K562 (cell line): ENCODE data around the gene TFEB. TPM values are rescaled to one million over a fixed set of nuclear protein-coding genes. Genes with fewer than 3 reads are reported as not detected.
A peak's percentile ranks its signal among the peaks of the same experiment; 100 is the strongest.

Experiments
- ATAC-seq: fragments of 200-7000 bp; cut with Tn5 transposase; 3 replicates; pipeline ENCODE4 v1.9.1; 2020; ENCODE audit warnings: moderate library complexity
- BruUV-seq: library from RNA; stranded (reverse); fragments of 400-500 nt; replicated peaks from 2 replicates; lab custom pipeline; 2021; lab: Mats Ljungman, UMichigan
- CTCF ChIA-PET: fragments of 300-600 bp; formaldehyde crosslinking; extraction: SDS; loops from one replicate; lab custom pipeline; 2021; ENCODE audit warnings: low intra/inter-chr PET ratio; lab: Yijun Ruan, JAX
- POLR2A ChIA-PET: fragments of 300-600, 350-650 bp; sonication (Branson Sonifier 250); formaldehyde crosslinking; extraction: SDS; loops from one replicate; lab custom pipeline; 2021; ENCODE audit warnings: antibody characterized with exemption, inconsistent platforms; lab: Yijun Ruan, JAX
- DNase-seq, 4 experiments: peaks; one replicate each; pipeline versions ENCODE4 v3.0.0 to v3.0.0-alpha.2; 2011 to 2018; ENCODE audit warnings: low spot score in 3 of 4, mixed read lengths in 3 of 4; ENCODE audit errors: extremely low read depth in 1 of 4
- FAIRE-seq: peaks from 2 replicates; lab custom pipeline; 2011; peaks lifted over from hg19 to GRCh38; lab: Jason Lieb, UNC
- H2AFZ ChIP-seq: 2 replicates; pipeline ENCODE4 v1.6.0; 2011; ENCODE audit warnings: low read depth, low read length, control low read depth, inconsistent platforms
- H3K27ac ChIP-seq: fragments of 200-600 bp; 3 replicates; pipeline ENCODE4 v1.8.0; 2011; ENCODE audit warnings: low read depth, mild to moderate bottlenecking, control low read depth, inconsistent platforms, low read length, moderate library complexity, mixed read lengths; ENCODE audit errors: extremely low read depth
- H3K27me3 ChIP-seq, 2 experiments: fragments of 300-600 bp in 1 of 2; 2 replicates in 1 of 2; 3 replicates in 1 of 2; pipeline versions ENCODE4 v1.6.0 to v1.8.0; 2011; ENCODE audit warnings: inconsistent platforms in 2 of 2, low read length in 2 of 2, mild to moderate bottlenecking in 1 of 2, mixed read lengths in 1 of 2, moderate library complexity in 1 of 2; ENCODE audit not compliant: control insufficient read depth in 2 of 2, insufficient read depth in 2 of 2
- H3K36me3 ChIP-seq: fragments of 300-600 bp; 3 replicates; pipeline ENCODE4 v1.8.0; 2011; ENCODE audit warnings: mild to moderate bottlenecking, low read length, inconsistent platforms; ENCODE audit not compliant: control insufficient read depth, insufficient read depth
- H3K4me1 ChIP-seq, 2 experiments: fragments of 200-600 bp in 1 of 2; replicated peaks in 1 of 2; 2 replicates in 1 of 2; 3 replicates in 1 of 2; pipeline versions ENCODE4 v1.5.1 to v1.8.0; 2011; ENCODE audit warnings: inconsistent platforms in 2 of 2, low read length in 2 of 2, mild to moderate bottlenecking in 1 of 2, mixed read lengths in 1 of 2, moderate library complexity in 1 of 2; ENCODE audit not compliant: control insufficient read depth in 2 of 2, insufficient read depth in 2 of 2
- H3K4me2 ChIP-seq: 2 replicates; pipeline ENCODE4 v1.6.1; 2011; ENCODE audit warnings: low read length, control low read depth, inconsistent platforms, mixed read lengths; ENCODE audit not compliant: insufficient read depth
- H3K4me3 ChIP-seq: fragments of 200-600 bp; sonication (generic), shearing (Covaris generic); 2 replicates; pipeline ENCODE4 v1.5.1; 2016; ENCODE audit warnings: control low read depth, inconsistent platforms
- H3K79me2 ChIP-seq: fragments of 200-600 bp; 3 replicates; pipeline ENCODE4 v1.8.0; 2011; ENCODE audit warnings: low read length, inconsistent platforms; ENCODE audit not compliant: control insufficient read depth, insufficient read depth
- H3K9ac ChIP-seq, 2 experiments: 2 replicates each; pipeline versions ENCODE4 v1.6.0 to v1.6.1; 2011; ENCODE audit warnings: low read depth in 2 of 2, low read length in 2 of 2, control low read depth in 1 of 2, inconsistent platforms in 1 of 2, mild to moderate bottlenecking in 1 of 2, mixed read lengths in 1 of 2; ENCODE audit not compliant: insufficient read depth in 1 of 2
- H3K9me1 ChIP-seq: one replicate; pipeline ENCODE4 v1.6.0; 2011; ENCODE audit warnings: inconsistent platforms, mild to moderate bottlenecking, low read length, moderate library complexity; ENCODE audit not compliant: control insufficient read depth, insufficient read depth
- H3K9me3 ChIP-seq: replicated peaks from 2 replicates; pipeline ENCODE4 v1.5.1; 2011; ENCODE audit warnings: low read depth, low read length, inconsistent platforms; ENCODE audit not compliant: control insufficient read depth, insufficient read depth
- H4K20me1 ChIP-seq: replicated peaks from 2 replicates; pipeline ENCODE4 v1.6.1; 2011; ENCODE audit warnings: low read length, inconsistent platforms, mixed read lengths; ENCODE audit not compliant: control insufficient read depth, insufficient read depth
- BACH1 ChIP-seq: fragments of 200-800 bp; sonication (Bioruptor generic); IDR thresholded peaks from 2 replicates; pipeline ENCODE4 v1.6.1; 2016; ENCODE audit warnings: missing genetic modification characterization, missing compliant biosample characterization
- BRF1 ChIP-seq: IDR thresholded peaks from 3 replicates; pipeline ENCODE4 v1.6.1; 2011; ENCODE audit warnings: borderline replicate concordance, mild to moderate bottlenecking; ENCODE audit not compliant: insufficient read length; ENCODE audit errors: extremely low read depth
- CBX5 ChIP-seq: IDR thresholded peaks from 2 replicates; pipeline ENCODE4 v1.6.1; 2014; ENCODE audit warnings: low read depth, borderline replicate concordance
- FOXA3 ChIP-seq, 2 experiments: fragments of 450-650 bp in 1 of 2; sonication (generic) in 1 of 2; formaldehyde crosslinking; IDR thresholded peaks in 1 of 2; conservative IDR thresholded peaks in 1 of 2; 2 replicates each; pipeline versions ENCODE4 v1.4.0 to v1.8.0; 2020 to 2022; ENCODE audit warnings: mild to moderate bottlenecking in 2 of 2, missing genetic modification reagents in 1 of 2
- FOXP1 ChIP-seq: sonication (generic); formaldehyde crosslinking; IDR thresholded peaks from 2 replicates; pipeline ENCODE4 v1.8.0; 2022; ENCODE audit warnings: mild to moderate bottlenecking, missing genetic modification reagents
- HNRNPH1 ChIP-seq: fragments of 200-400 bp; formaldehyde crosslinking; optimal IDR thresholded peaks from 2 replicates; pipeline ENCODE3; 2017; ENCODE audit warnings: low read depth, mild to moderate bottlenecking, low read length, moderate library complexity
- MCM3 ChIP-seq: fragments of 450-650 bp; IDR thresholded peaks from 2 replicates; pipeline ENCODE4 v1.6.1; 2016
- MYC ChIP-seq, 2 experiments: fragments of 250-450 bp in 1 of 2; sonication (Bioruptor Pico) in 1 of 2; IDR thresholded peaks; 2 replicates each; pipeline versions ENCODE4 v1.5.1 to v1.6.1; 2012 to 2021; ENCODE audit warnings: low read depth in 2 of 2, borderline replicate concordance in 1 of 2, improper control_type of control experiment in 1 of 2, low read length in 1 of 2, mild to moderate bottlenecking in 1 of 2, moderate library complexity in 1 of 2
- RUNX1 ChIP-seq: sonication (generic); IDR thresholded peaks from 2 replicates; pipeline ENCODE4 v1.6.1; 2016; ENCODE audit warnings: antibody characterized with exemption, low read depth
- STAT5A ChIP-seq: IDR thresholded peaks from 2 replicates; pipeline ENCODE4 v1.6.1; 2012; ENCODE audit warnings: low read length, inconsistent platforms, borderline replicate concordance
- TCF3 ChIP-seq: sonication (generic); formaldehyde crosslinking; IDR thresholded peaks from 2 replicates; pipeline ENCODE4 v1.4.0; 2020; ENCODE audit warnings: mild to moderate bottlenecking, missing genetic modification reagents
- TRIM24 ChIP-seq, 2 experiments: fragments of 450-650 bp; IDR thresholded peaks; 2 replicates each; pipeline ENCODE4 v1.6.1; 2016
- ZC3H11A ChIP-seq: IDR thresholded peaks from 2 replicates; pipeline ENCODE4 v1.6.1; 2012; ENCODE audit warnings: low read depth, low read length, improper control_type of control experiment
- ZNF347 ChIP-seq: fragments of 450-650 bp; formaldehyde crosslinking; IDR thresholded peaks from 2 replicates; pipeline ENCODE4 v1.4.0; 2020; ENCODE audit warnings: low read depth, mild to moderate bottlenecking, moderate library complexity
- ZNF780A ChIP-seq: fragments of 250-450 bp; sonication (Bioruptor Pico); IDR thresholded peaks from 2 replicates; pipeline ENCODE4 v1.5.0; 2021; ENCODE audit warnings: mild to moderate bottlenecking
- ZZZ3 ChIP-seq: fragments of 450-650 bp; IDR thresholded peaks from 2 replicates; pipeline ENCODE4 v1.6.1; 2016; ENCODE audit warnings: antibody characterized with exemption, mild to moderate bottlenecking, moderate library complexity
- WGBS: fragments of 100-300 bp; shearing (Covaris generic); methylation state at CpG from one replicate; pipeline ENCODE4 v1.1.6; 2016; ENCODE audit warnings: low coverage, mixed read lengths; ENCODE audit not compliant: insufficient coverage; ENCODE audit errors: missing lambda C conversion rate; 5-methylcytosine and 5-hydroxymethylcytosine counted together
- in situ Hi-C: fragments of 300-500 bp; cut with MboI; formaldehyde crosslinking; loops from 4 replicates; pipeline ENCODE4 v1.15.0; 2018; ENCODE audit warnings: inconsistent platforms, mixed read lengths
- intact Hi-C: fragments of 100-400 bp; cut with micrococcal nuclease; formaldehyde crosslinking; loops from 2 replicates; pipeline ENCODE4 v1.14.2; 2022
- polyA plus RNA-seq, 8 experiments: library from polyadenylated mRNA; depleted of rRNA in 4 of 8; stranded (reverse) in 5 of 8; unstranded in 3 of 8; fragments of >200 nt; fragmentation: Nextera tagmentation in 2 of 8; fragmentation: Illumina TruSeq in 1 of 8; extraction: Ambion mirVana in 2 of 8; extraction: Trizol in 1 of 8; gene quantifications; 2 replicates each; pipeline versions ENCODE4 v1.2.1 to v1.2.3, GENCODE V29; 2011 to 2014; ENCODE audit warnings: inconsistent platforms in 1 of 8, missing spikeins in 1 of 8
- total RNA-seq, 7 experiments: library from RNA; depleted of rRNA in 6 of 7; stranded (reverse); fragments of >200 nt in 6 of 7; fragmentation: Illumina TruSeq in 2 of 7; extraction: Trizol in 2 of 7; gene quantifications; 2 replicates each; pipeline versions ENCODE4 v1.2.1 to v1.2.3, GENCODE V29; 2011 to 2021; ENCODE audit warnings: low replicate concordance in 1 of 7
- TF ChIP-seq, protein P1 (sequence below): fragments of 200-800 bp; sonication (Bioruptor generic); IDR thresholded peaks from 2 replicates; pipeline ENCODE4 v1.6.1; 2017; ENCODE audit warnings: missing genetic modification characterization, missing compliant biosample characterization
- TF ChIP-seq, protein P2 (sequence below), 2 experiments: IDR thresholded peaks in 1 of 2; conservative IDR thresholded peaks in 1 of 2; 2 replicates each; pipeline ENCODE4 v1.6.1; 2016; ENCODE audit warnings: low read depth in 2 of 2, mild to moderate bottlenecking in 1 of 2, missing compliant biosample characterization in 1 of 2, missing genetic modification characterization in 1 of 2, moderate library complexity in 1 of 2

TFEB gene
- total and polyA plus RNA-seq, 9 of the 15 experiments (the other 6 are each of a cell fraction or from before 2014, with no cell fraction given), result 0.04 to 4.7 (median 2.0) TPM

DNA sequence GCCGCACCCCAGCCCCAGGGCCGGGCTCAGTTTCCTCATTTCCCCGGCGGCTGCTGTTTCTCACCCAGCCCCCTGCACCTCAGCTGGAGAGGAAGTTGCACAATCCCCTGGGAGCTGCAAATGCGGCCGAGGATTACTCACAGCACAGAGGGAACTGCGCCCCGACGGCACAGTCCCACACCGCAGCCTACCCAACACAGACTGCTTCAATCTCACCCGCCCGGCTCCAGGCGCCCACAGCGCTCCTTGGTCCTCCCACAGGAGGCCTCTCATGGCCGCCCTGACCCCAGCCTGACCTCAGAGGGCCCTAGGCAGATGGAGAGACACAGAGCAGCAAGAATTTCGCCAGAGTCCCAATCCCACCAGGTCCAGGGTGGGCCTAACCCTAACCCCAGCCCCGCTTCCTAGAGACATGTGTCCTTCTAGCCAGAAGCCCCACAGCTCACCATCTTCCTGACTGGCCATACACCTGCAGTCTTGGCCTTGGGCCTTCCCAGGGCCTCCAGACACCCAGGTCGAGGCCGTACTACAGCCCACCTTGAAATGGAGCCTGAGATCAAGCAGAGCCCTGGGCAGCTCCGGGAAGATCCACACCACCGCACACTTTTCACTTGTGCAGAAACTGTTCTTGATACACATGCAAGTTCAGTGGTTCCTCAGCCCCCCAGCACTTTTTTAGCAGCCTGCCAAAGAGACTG lies 11.7 kb downstream of the TFEB start:
- H3K4me1 ChIP-seq, result peaks cover 16 to 26% of the 10 kb centered on the region in 2 experiments
- no peaks in the 10 kb centered on the region for H3K9me1 ChIP-seq
- ChIA-PET POLR2A (interaction anchor here (0.6 to 1.7 kb wide), 7 partner anchors 8 to 1126 kb away, joined by 3 to 7 read pairs (median 5); no protein-coding TSS in a partner anchor), CTCF (no interaction called here)
- intact Hi-C loops (no loop called here), in situ Hi-C loops (no loop called here)
- H3K9ac ChIP-seq, result peak overlapping the region in 1 of 2 experiments; percentile 46; a peak in 2 of 4 replicates
- H3K27ac ChIP-seq, result no peak overlapping the region
- 31% methylated on average over 21 of the region's 21 CpGs for WGBS
- FAIRE-seq, result no peak
- peak; percentile 48 to 56 (median 50) for DNase-seq
- no TSS peak for BruUV-seq
- H4K20me1 ChIP-seq, result peaks cover 15% of the 10 kb centered on the region; the same call in 1 of the 2 replicates
- no peaks in the 10 kb centered on the region for H3K36me3 ChIP-seq
- H3K4me3 ChIP-seq, result no peak overlapping the region
- peaks cover 0 to 11% of the 10 kb centered on the region in 2 experiments; a peak in 1 of 5 replicates for H3K27me3 ChIP-seq
- no peaks in the 10 kb centered on the region for H3K9me3 ChIP-seq
- no peaks in the 10 kb centered on the region for H3K79me2 ChIP-seq
- H3K4me2 ChIP-seq, result no peak overlapping the region
- peak; percentile 85 for ATAC-seq
- no peak overlapping the region; the same call in 1 of the 2 replicates for H2AFZ ChIP-seq
- TF ChIP-seq ZNF780A (no peak), ZC3H11A (no peak), ZNF347 (CRISPR knock-in tag) (no peak), MYC (IDR thresholded peaks at IDR 0.05; ENCODE audit: low read depth, low read length) (0 out of 2 replicates have a peak, but pooled peaks have one; percentile 24), MYC (CRISPR knock-in tag; IDR thresholded peaks at IDR 0.05; ENCODE audit: borderline replicate concordance, low read depth) (no peak), FOXP1 (CRISPR knock-in tag) (no peak), TCF3 (CRISPR knock-in tag) (no peak), STAT5A (no peak), HNRNPH1 (no peak), MCM3 (no peak), BACH1 (tag) (no peak), CBX5 (no peak), TRIM24 (IDR thresholded peaks at IDR 0.05) (peak in 1 of 2 experiments; percentile 65; a peak in 2 of 4 replicates), ZZZ3 (no peak), FOXA3 (CRISPR knock-in tag; conservative IDR thresholded peaks at IDR 0.05 in 1 of 2, IDR thresholded peaks at IDR 0.05 in 1 of 2) (no peak), BRF1 (no peak), RUNX1 (no peak)
- TF ChIP-seq, protein P1, sequence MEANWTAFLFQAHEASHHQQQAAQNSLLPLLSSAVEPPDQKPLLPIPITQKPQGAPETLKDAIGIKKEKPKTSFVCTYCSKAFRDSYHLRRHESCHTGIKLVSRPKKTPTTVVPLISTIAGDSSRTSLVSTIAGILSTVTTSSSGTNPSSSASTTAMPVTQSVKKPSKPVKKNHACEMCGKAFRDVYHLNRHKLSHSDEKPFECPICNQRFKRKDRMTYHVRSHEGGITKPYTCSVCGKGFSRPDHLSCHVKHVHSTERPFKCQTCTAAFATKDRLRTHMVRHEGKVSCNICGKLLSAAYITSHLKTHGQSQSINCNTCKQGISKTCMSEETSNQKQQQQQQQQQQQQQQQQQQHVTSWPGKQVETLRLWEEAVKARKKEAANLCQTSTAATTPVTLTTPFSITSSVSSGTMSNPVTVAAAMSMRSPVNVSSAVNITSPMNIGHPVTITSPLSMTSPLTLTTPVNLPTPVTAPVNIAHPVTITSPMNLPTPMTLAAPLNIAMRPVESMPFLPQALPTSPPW (CRISPR knock-in tag), result no peak
- TF ChIP-seq, protein P2, sequence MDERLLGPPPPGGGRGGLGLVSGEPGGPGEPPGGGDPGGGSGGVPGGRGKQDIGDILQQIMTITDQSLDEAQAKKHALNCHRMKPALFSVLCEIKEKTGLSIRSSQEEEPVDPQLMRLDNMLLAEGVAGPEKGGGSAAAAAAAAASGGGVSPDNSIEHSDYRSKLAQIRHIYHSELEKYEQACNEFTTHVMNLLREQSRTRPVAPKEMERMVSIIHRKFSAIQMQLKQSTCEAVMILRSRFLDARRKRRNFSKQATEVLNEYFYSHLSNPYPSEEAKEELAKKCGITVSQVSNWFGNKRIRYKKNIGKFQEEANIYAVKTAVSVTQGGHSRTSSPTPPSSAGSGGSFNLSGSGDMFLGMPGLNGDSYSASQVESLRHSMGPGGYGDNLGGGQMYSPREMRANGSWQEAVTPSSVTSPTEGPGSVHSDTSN (CRISPR knock-in tag; IDR thresholded peaks at IDR 0.05; ENCODE audit: low read depth), result no peak
- TF ChIP-seq, protein P2 (tag; conservative IDR thresholded peaks at IDR 0.05; ENCODE audit: low read depth), result no peak
